Erythroblast (primary cell): ENCODE measurements around the gene CEP170.

Experiments used
- GATA1 ChIP-seq: IDR thresholded peaks from 2 replicates; pipeline ENCODE4 v1.6.1; 2011; ENCODE audit warnings: low read depth, mild to moderate bottlenecking, control low read depth, low read length, moderate library complexity
- POLR2A ChIP-seq: IDR thresholded peaks from 2 replicates; pipeline ENCODE4 v1.6.1; 2011; ENCODE audit warnings: mild to moderate bottlenecking, low read length

- no peak for TF ChIP-seq POLR2A
- TF ChIP-seq GATA1, result no peak
Observed at GRCh38 chr1:243246916-243247315, 8.2 kb downstream of the CEP170 start.
